Measurements from ENCODE around the gene LHX3.

Gene LHX3

DNA sequence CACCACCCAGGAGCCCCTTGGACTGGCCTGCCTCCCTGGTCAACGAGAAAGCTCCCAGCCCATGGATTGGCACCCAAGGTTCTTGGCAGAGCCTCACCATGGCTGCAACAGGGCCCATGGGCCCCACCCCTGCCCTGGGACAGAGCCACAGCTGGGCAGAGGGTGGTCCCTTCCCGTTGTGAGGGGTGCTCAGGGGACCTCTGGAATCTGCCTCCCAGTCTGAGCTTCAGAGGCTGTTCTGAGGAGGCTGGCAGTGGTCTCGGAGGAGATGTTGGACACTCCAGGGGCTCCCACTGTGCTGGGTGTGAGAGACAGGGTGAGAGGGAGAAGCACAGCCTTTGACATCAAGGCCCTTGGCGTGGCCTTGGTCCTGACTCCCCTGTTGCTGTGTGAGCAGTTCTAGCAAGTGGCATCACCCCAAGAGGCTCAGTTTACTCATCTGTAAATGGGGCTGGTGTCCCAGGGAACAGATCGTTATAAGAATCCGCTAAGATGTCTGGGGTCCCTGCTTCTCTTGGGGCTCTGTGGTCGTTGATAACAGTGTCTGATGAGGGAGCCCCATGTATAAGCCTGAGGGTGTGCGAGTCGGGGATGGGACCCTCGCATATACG, 33.0 kb downstream of the LHX3 start:
- H3K4me3 ChIP-seq (ENCODE audit: low read depth, low read length): no peak overlapping the region
- in situ Hi-C loops (cut with HindIII; ENCODE audit: low sequenced_read_pairs): no loop called here

GRCh38 chr9:136171009-136171800, 33.7 kb downstream of the LHX3 start:
- in situ Hi-C loops (cut with HindIII; ENCODE audit: low sequenced_read_pairs): no loop called here
- DNase-seq (ENCODE audit: low read depth, low spot score): peak; percentile 11
- TF ChIP-seq, protein P1, sequence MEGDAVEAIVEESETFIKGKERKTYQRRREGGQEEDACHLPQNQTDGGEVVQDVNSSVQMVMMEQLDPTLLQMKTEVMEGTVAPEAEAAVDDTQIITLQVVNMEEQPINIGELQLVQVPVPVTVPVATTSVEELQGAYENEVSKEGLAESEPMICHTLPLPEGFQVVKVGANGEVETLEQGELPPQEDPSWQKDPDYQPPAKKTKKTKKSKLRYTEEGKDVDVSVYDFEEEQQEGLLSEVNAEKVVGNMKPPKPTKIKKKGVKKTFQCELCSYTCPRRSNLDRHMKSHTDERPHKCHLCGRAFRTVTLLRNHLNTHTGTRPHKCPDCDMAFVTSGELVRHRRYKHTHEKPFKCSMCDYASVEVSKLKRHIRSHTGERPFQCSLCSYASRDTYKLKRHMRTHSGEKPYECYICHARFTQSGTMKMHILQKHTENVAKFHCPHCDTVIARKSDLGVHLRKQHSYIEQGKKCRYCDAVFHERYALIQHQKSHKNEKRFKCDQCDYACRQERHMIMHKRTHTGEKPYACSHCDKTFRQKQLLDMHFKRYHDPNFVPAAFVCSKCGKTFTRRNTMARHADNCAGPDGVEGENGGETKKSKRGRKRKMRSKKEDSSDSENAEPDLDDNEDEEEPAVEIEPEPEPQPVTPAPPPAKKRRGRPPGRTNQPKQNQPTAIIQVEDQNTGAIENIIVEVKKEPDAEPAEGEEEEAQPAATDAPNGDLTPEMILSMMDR (IDR thresholded peaks at IDR 0.05; ENCODE audit: low read depth, low read length): no peak
- no peak overlapping the region for H3K4me3 ChIP-seq (ENCODE audit: low read depth, low read length)

More for the DNA sequence above, 33.0 kb downstream of the LHX3 start:
- no peak for DNase-seq (ENCODE audit: low read depth, low spot score)
- TF ChIP-seq, protein P1 (IDR thresholded peaks at IDR 0.05; ENCODE audit: low read depth, low read length): no peak

- TF ChIP-seq, protein P1 (IDR thresholded peaks at IDR 0.05; ENCODE audit: low read depth, low read length): peak; percentile 80
- DNase-seq (ENCODE audit: low read depth, low spot score): no peak
- in situ Hi-C loops (cut with HindIII; ENCODE audit: low sequenced_read_pairs): no loop called here
- no peak overlapping the region for H3K4me3 ChIP-seq (ENCODE audit: low read depth, low read length)
These were observed 34.7 kb downstream of the LHX3 start for GRCh38 chr9:136170006-136170901.

DNA sequence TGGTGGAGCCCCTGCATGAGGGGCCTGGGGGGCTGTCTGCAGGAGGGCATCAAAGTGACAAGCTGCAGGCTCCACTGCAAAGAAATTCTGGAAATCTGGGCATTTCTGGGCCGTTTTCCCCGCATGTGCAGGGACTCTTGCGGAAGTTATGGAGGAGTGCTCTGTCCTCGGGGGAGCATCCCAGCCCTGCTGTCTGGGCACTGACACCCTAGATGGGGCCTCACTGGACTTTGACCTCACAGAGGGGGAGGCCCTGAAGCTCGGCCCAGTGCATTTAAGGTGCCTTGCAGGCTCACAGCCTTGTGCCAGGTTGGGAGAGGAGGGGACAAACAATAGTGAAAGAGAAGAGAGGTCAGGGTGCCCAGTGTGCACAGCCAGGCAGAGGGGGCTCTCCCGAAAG, 35.4 kb downstream of the LHX3 start:
- DNase-seq (ENCODE audit: low read depth, low spot score): no peak
- no peak overlapping the region for H3K4me3 ChIP-seq (ENCODE audit: low read depth, low read length)
- TF ChIP-seq, protein P1 (IDR thresholded peaks at IDR 0.05; ENCODE audit: low read depth, low read length): no peak
- in situ Hi-C loops (cut with HindIII; ENCODE audit: low sequenced_read_pairs): no loop called here

- TF ChIP-seq, protein P1 (IDR thresholded peaks at IDR 0.05; ENCODE audit: low read depth, low read length): no peak
- in situ Hi-C loops (cut with HindIII; ENCODE audit: low sequenced_read_pairs): no loop called here
- no peak for DNase-seq (ENCODE audit: low read depth, low spot score)
- H3K4me3 ChIP-seq (ENCODE audit: low read depth, low read length): no peak overlapping the region
These were observed 41.6 kb downstream of the LHX3 start for GRCh38 chr9:136163248-136163850.
